Osteocyte (in vitro differentiated cells): ENCODE data around the gene ALOX5AP. TPM values are rescaled to one million over a fixed set of nuclear protein-coding genes. Genes with fewer than 3 reads are reported as not detected.
"Not testable (repeated sequence)": the region's sequence is repeated elsewhere in the genome, so short reads cannot be mapped to it uniquely, and the experiment has no call there.

Experiments
- DNase-seq: peaks from one replicate; pipeline ENCODE4 v3.0.0; 2021; ENCODE audit warnings: mixed read lengths; ENCODE audit not compliant: unreplicated experiment; ENCODE audit errors: extremely low spot score
- H3K27ac Mint-ChIP-seq: one replicate; pipeline ENCODE4 v1.8.0; 2021; ENCODE audit warnings: mild to moderate bottlenecking, mixed read lengths; ENCODE audit not compliant: unreplicated experiment
- H3K27me3 Mint-ChIP-seq: one replicate; pipeline ENCODE4 v1.8.0; 2021; ENCODE audit warnings: mixed read lengths; ENCODE audit not compliant: unreplicated experiment
- H3K36me3 Mint-ChIP-seq: one replicate; pipeline ENCODE4 v1.8.0; 2021; ENCODE audit warnings: mixed read lengths; ENCODE audit not compliant: unreplicated experiment
- H3K4me1 Mint-ChIP-seq: one replicate; pipeline ENCODE4 v1.8.0; 2021; ENCODE audit warnings: mixed read lengths; ENCODE audit not compliant: unreplicated experiment
- H3K4me3 Mint-ChIP-seq: one replicate; pipeline ENCODE4 v1.8.0; 2021; ENCODE audit warnings: mild to moderate bottlenecking, moderate library complexity, mixed read lengths; ENCODE audit not compliant: unreplicated experiment
- H3K9me3 Mint-ChIP-seq: one replicate; pipeline ENCODE4 v1.8.0; 2021; ENCODE audit warnings: mixed read lengths; ENCODE audit not compliant: unreplicated experiment
- CTCF ChIP-seq: fragments of 200-600 bp; sonication (generic); IDR thresholded peaks from 2 replicates; pipeline ENCODE4 v1.5.0; 2021; ENCODE audit warnings: antibody characterized with exemption, mild to moderate bottlenecking, moderate library complexity
- total RNA-seq: library from RNA; stranded (reverse); gene quantifications from 2 replicates; pipeline ENCODE4 v1.2.1, GENCODE V29; 2021

Gene ALOX5AP
- total RNA-seq, 1 donor from 2014 or later, result not detected

- DNase-seq, result no peak
- no peak overlapping the region for H3K27ac Mint-ChIP-seq
- H3K9me3 Mint-ChIP-seq, result no peaks in the 10 kb centered on the region
- H3K27me3 Mint-ChIP-seq, result no peaks in the 10 kb centered on the region
- H3K4me3 Mint-ChIP-seq, result no peak overlapping the region
- no peaks in the 10 kb centered on the region for H3K36me3 Mint-ChIP-seq
- peaks cover 54% of the 10 kb centered on the region for H3K4me1 Mint-ChIP-seq
- no peak for TF ChIP-seq CTCF
Measured at GRCh38 chr13:30744681-30745077, 9.3 kb downstream of the ALOX5AP start.

DNA sequence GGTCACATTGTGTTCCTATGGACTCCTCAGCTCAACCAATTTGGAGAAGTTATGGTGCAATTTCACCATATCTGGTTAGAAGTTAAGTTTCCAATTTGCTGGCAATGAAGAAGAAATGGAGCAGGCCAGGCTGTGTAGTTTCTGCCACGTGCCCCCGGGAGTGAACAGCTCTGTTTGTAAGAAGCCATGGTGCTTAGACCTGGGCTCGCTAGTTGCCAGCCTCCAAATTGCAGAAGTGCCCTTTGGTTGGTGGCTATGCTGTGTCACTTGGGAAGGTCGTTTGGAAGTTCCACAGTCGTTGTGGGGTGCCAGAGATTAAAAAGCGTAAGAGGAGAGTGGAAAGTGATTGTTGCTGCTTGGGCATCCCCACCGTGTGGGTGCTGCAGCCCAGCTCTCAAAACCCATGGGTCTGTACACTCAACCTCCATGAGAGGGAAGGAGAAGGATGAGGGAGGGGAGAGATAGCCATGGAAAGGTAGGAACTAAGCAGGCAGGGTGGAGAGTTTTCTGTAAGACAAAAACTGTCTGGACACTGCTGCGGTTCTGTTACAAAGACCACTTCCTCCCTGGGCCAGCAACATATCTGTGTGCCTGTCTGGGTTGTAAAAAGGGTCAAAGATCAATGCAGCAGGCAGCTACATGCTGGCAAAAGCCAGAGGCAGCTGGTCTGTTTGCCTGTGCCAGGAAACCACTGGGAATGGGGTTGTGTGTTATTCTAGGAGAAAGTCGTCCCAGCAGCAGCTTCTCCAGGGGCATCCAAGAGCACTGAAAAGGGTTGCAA is 10.8 kb downstream of the ALOX5AP start:
- peaks cover 44% of the 10 kb centered on the region for H3K4me1 Mint-ChIP-seq
- H3K4me3 Mint-ChIP-seq, result no peak overlapping the region
- DNase-seq, result no peak
- no peak for TF ChIP-seq CTCF
- no peaks in the 10 kb centered on the region for H3K9me3 Mint-ChIP-seq
- H3K36me3 Mint-ChIP-seq, result no peaks in the 10 kb centered on the region
- peak overlapping the region; percentile 21 for H3K27ac Mint-ChIP-seq
- no peaks in the 10 kb centered on the region for H3K27me3 Mint-ChIP-seq

DNA sequence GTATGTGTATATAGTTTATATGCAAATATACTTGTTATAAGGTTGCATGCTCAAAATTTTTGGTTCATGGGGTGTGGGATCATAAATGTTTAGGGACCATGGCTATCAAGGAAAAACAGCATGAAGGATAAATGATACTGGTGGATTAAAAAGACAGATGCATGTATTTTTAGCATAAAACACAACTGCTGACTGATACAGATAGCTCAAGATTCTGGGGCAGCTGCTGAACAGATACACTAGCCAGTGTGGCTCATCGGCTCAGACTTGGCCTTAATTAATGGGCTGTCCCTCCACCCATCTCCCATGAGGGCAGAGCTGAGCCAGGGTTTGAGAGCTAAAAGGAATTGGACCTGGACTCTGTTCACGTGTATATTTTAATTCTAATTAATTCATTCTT is 11.4 kb downstream of the ALOX5AP start:
- Mint-ChIP-seq H3K9me3 (no peaks in the 10 kb centered on the region), H3K4me1 (peaks cover 44% of the 10 kb centered on the region), H3K27ac (no peak overlapping the region), H3K4me3 (no peak overlapping the region), H3K27me3 (peaks cover 2% of the 10 kb centered on the region), H3K36me3 (no peaks in the 10 kb centered on the region)
- DNase-seq, result no peak
- TF ChIP-seq CTCF, result no peak

- not testable (repeated sequence) for H3K4me3 Mint-ChIP-seq, H3K36me3 Mint-ChIP-seq, H3K27me3 Mint-ChIP-seq, DNase-seq, H3K27ac Mint-ChIP-seq, H3K9me3 Mint-ChIP-seq
- peaks cover 45% of the 10 kb centered on the region for H3K4me1 Mint-ChIP-seq
Measured at GRCh38 chr13:30747845-30748244, 12.5 kb downstream of the ALOX5AP start.

- Mint-ChIP-seq H3K9me3 (no peaks in the 10 kb centered on the region), H3K4me3 (no peak overlapping the region), H3K36me3 (no peaks in the 10 kb centered on the region), H3K4me1 (peaks cover 36% of the 10 kb centered on the region), H3K27ac (no peak overlapping the region), H3K27me3 (peaks cover 2% of the 10 kb centered on the region)
- DNase-seq, result no peak
- no peak for TF ChIP-seq CTCF
Measured at GRCh38 chr13:30748717-30749116, 13.4 kb downstream of the ALOX5AP start.
